K562 (cell line): ENCODE measurements around the gene MUCL3.

Source experiments
- BRD4 ChIP-seq: fragments of 200-600 bp; sonication (generic); IDR thresholded peaks from 2 replicates; pipeline ENCODE4 v1.6.1; 2017; ENCODE audit warnings: inconsistent platforms
- CTCF ChIP-seq, 3 experiments: IDR thresholded peaks in 2 of 3; conservative IDR thresholded peaks in 1 of 3; 2 replicates each; pipeline ENCODE4 v1.5.1; 2011 to 2012; ENCODE audit warnings: low read length in 3 of 3, mild to moderate bottlenecking in 3 of 3, control low read depth in 2 of 3, improper control_type of control experiment in 1 of 3, inconsistent platforms in 1 of 3, low read depth in 1 of 3, mixed read lengths in 1 of 3, moderate library complexity in 1 of 3; ENCODE audit not compliant: insufficient read depth in 2 of 3
- E2F3 ChIP-seq: fragments of 250-450 bp; sonication (Bioruptor Pico); IDR thresholded peaks from 2 replicates; pipeline ENCODE4 v1.4.0; 2020; ENCODE audit warnings: mild to moderate bottlenecking
- ETS2 ChIP-seq: IDR thresholded peaks from 2 replicates; pipeline ENCODE4 v1.6.1; 2016; ENCODE audit warnings: borderline replicate concordance, missing genetic modification characterization, mild to moderate bottlenecking, moderate library complexity, missing compliant biosample characterization; ENCODE audit not compliant: poor library complexity, severe bottlenecking
- HDAC2 ChIP-seq: fragments of 450-650 bp; IDR thresholded peaks from 2 replicates; pipeline ENCODE4 v1.6.1; 2016; ENCODE audit warnings: mild to moderate bottlenecking
- MTA1 ChIP-seq: fragments of 450-650 bp; IDR thresholded peaks from 2 replicates; pipeline ENCODE4 v1.6.1; 2017; ENCODE audit warnings: borderline replicate concordance
- RCOR1 ChIP-seq, 2 experiments: IDR thresholded peaks; 2 replicates each; pipeline ENCODE4 v1.6.1; 2012; ENCODE audit warnings: low read depth in 2 of 2, low read length in 2 of 2, borderline replicate concordance in 1 of 2, improper control_type of control experiment in 1 of 2
- SMAD4 ChIP-seq: fragments of 250-450 bp; sonication (Bioruptor Pico); conservative IDR thresholded peaks from 2 replicates; pipeline ENCODE4 v1.8.0; 2021; ENCODE audit warnings: inconsistent platforms, mild to moderate bottlenecking, moderate library complexity
- SMARCC2 ChIP-seq: fragments of 450-650 bp; IDR thresholded peaks from 2 replicates; pipeline ENCODE4 v1.6.1; 2017; ENCODE audit warnings: antibody characterized with exemption, moderate library complexity, mild to moderate bottlenecking, low read depth
- TAF1 ChIP-seq: IDR thresholded peaks from 2 replicates; pipeline ENCODE4 v1.6.1; 2011; ENCODE audit warnings: mild to moderate bottlenecking, low read length, moderate library complexity; ENCODE audit not compliant: insufficient read depth, control insufficient read depth, severe bottlenecking; ENCODE audit errors: extremely low read depth
- TSC22D4 ChIP-seq: fragments of 450-650 bp; IDR thresholded peaks from 2 replicates; pipeline ENCODE4 v1.6.1; 2016; ENCODE audit warnings: missing genetic modification characterization, missing biosample characterization, control low read depth
- ZHX1 ChIP-seq: fragments of 150-350 bp; conservative IDR thresholded peaks from 2 replicates; pipeline ENCODE4 v1.6.1; 2014; ENCODE audit warnings: low read length
- ZNF57 ChIP-seq: fragments of 450-650 bp; formaldehyde crosslinking; IDR thresholded peaks from 2 replicates; pipeline ENCODE4 v1.4.0; 2020; ENCODE audit warnings: mild to moderate bottlenecking, moderate library complexity
- TF ChIP-seq, protein P1 (sequence below): sonication (generic); formaldehyde crosslinking; IDR thresholded peaks from 2 replicates; pipeline ENCODE4 v1.9.0; 2022; ENCODE audit warnings: mild to moderate bottlenecking, missing genetic modification reagents

DNA sequence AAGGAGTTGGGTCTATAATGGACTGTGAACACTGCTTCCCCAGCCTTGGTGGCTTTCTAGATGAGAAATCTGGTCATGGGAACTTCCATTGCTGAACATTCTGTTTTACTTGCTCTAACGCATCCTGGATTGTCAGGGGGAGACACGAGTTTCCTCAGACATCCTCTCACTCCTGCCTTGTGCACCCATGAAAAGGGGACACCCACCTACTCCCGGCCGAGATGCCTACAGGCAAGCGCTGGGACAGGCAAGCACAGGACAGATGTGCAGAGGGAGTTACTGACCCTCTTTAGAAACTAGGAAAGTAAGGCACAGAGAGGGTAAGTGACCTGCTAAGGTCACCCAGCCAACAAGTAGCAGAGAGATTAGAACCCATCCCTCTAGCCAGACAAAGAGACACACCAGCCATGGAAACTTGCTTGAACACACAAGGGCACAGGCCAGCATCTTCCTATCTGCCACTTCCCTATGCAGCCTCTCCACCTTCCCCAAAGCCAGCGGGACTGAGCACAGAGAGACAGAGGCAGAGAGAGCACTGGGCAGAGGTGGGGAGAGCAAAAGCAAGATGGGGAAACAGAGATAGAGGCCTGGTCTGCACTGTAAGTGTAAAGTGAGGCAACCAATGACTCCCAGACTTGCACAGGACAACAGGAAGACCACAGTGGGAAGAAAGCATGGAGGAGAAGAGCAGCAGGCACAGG lies 8.0 kb upstream of the MUCL3 start:
- TF ChIP-seq HDAC2 (no peak), TAF1 (no peak), TSC22D4 (tag) (no peak), ZHX1 (no peak), SMARCC2 (no peak), MTA1 (no peak), ZNF57 (CRISPR knock-in tag) (no peak), BRD4 (no peak), ETS2 (tag) (no peak), E2F3 (no peak), RCOR1 (IDR thresholded peaks at IDR 0.05; ENCODE audit: borderline replicate concordance in 1 of 2, low read depth in 2 of 2, low read length in 2 of 2) (no peak), CTCF (IDR thresholded peaks at IDR 0.05 in 2 of 3, conservative IDR thresholded peaks at IDR 0.05 in 1 of 3; ENCODE audit: insufficient read depth in 2 of 3, low read depth in 1 of 3, low read length in 3 of 3) (no peak), SMAD4 (CRISPR knock-in tag) (no peak)
- TF ChIP-seq, protein P1, sequence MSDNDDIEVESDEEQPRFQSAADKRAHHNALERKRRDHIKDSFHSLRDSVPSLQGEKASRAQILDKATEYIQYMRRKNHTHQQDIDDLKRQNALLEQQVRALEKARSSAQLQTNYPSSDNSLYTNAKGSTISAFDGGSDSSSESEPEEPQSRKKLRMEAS (CRISPR knock-in tag) = no peak
